Natural killer cell (primary cell): ENCODE results near the gene CLDN19. TPM values are rescaled to one million over a fixed set of nuclear protein-coding genes. Genes with fewer than 3 reads are reported as not detected.

Source experiments
- ATAC-seq, 3 donors: fragments of 150-1000 bp in 2 of 3; fragments of 200-7000 bp in 1 of 3; cut with Tn5 transposase; 1 replicate in 1 of 3; 2 replicates in 2 of 3; pipeline ENCODE4 v1.10.0; 2021; ENCODE audit warnings: mild to moderate bottlenecking in 2 of 3, moderate library complexity in 2 of 3
- DNase-seq, 2 donors: peaks; one replicate each; pipeline versions ENCODE4 v3.0.0 to v3.0.0-alpha.2; 2013 to 2021; ENCODE audit warnings: mixed read lengths in 1 of 2
- H3K27ac ChIP-seq: one replicate; pipeline ENCODE4 v1.5.1; 2013; ENCODE audit warnings: mild to moderate bottlenecking, low read length
- H3K27me3 ChIP-seq: one replicate; pipeline ENCODE4 v1.6.1; 2013; ENCODE audit warnings: low read length; ENCODE audit not compliant: control insufficient read depth, insufficient read depth
- H3K36me3 ChIP-seq: one replicate; pipeline ENCODE4 v1.6.1; 2013; ENCODE audit warnings: low read length; ENCODE audit not compliant: control insufficient read depth, insufficient read depth
- H3K4me1 ChIP-seq: one replicate; pipeline ENCODE4 v1.6.1; 2013; ENCODE audit warnings: low read length; ENCODE audit not compliant: control insufficient read depth, insufficient read depth
- H3K4me3 ChIP-seq: one replicate; pipeline ENCODE4 v1.5.1; 2013; ENCODE audit warnings: low read length
- H3K9me3 ChIP-seq: one replicate; pipeline ENCODE4 v1.6.1; 2013; ENCODE audit warnings: low read length; ENCODE audit not compliant: control insufficient read depth, insufficient read depth
- H3K27ac Mint-ChIP-seq, 2 donors: one replicate each; pipeline ENCODE4 v1.8.0; 2022; ENCODE audit warnings: mild to moderate bottlenecking in 2 of 2, mixed read lengths in 2 of 2, moderate library complexity in 1 of 2
- H3K27me3 Mint-ChIP-seq, 2 donors: one replicate each; pipeline ENCODE4 v1.8.0; 2022; ENCODE audit warnings: low read depth in 2 of 2, mixed read lengths in 2 of 2
- H3K36me3 Mint-ChIP-seq: one replicate; pipeline ENCODE4 v1.8.0; 2022; ENCODE audit warnings: mixed read lengths
- H3K4me1 Mint-ChIP-seq, 2 donors: one replicate each; pipeline ENCODE4 v1.8.0; 2022; ENCODE audit warnings: mixed read lengths in 2 of 2
- H3K4me3 Mint-ChIP-seq: one replicate; pipeline ENCODE4 v1.8.0; 2022; ENCODE audit warnings: mild to moderate bottlenecking, moderate library complexity, mixed read lengths
- H3K9me3 Mint-ChIP-seq, 2 donors: one replicate each; pipeline ENCODE4 v1.8.0; 2022; ENCODE audit warnings: mixed read lengths in 2 of 2
- WGBS: methylation state at CpG from one replicate; pipeline ENCODE4 v1.1.7; 2013; ENCODE audit warnings: missing lambda C conversion rate; ENCODE audit not compliant: insufficient coverage; 5-methylcytosine and 5-hydroxymethylcytosine counted together
- intact Hi-C: fragments of 100-400 bp; cut with micrococcal nuclease; formaldehyde crosslinking; loops from one replicate; pipeline ENCODE4 v1.14.2; 2022
- total RNA-seq, 4 donors: library from RNA; stranded (reverse); fragments of 120-200 nt in 1 of 4; gene quantifications; one replicate each; pipeline versions ENCODE4 v1.2.3 to v1.2.4, GENCODE V29; 2013 to 2022
- TF ChIP-seq, protein P1 (sequence below): fragments of 200-600 bp; IDR thresholded peaks from one replicate; pipeline ENCODE4 v1.8.0; 2022; ENCODE audit warnings: antibody characterized with exemption

Gene CLDN19
- total RNA-seq, 3 donors from 2014 or later (not counting 1 experiment from before 2014, with no cell fraction given) = not detected

GRCh38 chr1:42737986-42738677, 1.9 kb downstream of the CLDN19 start:
- H3K36me3 Mint-ChIP-seq = no peaks in the 10 kb centered on the region
- Histone ChIP-seq H3K4me1 (peaks cover 15% of the 10 kb centered on the region), H3K27me3 (no peaks in the 10 kb centered on the region), H3K36me3 (no peaks in the 10 kb centered on the region), H3K4me3 (no peak overlapping the region), H3K9me3 (no peaks in the 10 kb centered on the region), H3K27ac (no peak overlapping the region)
- H3K27ac Mint-ChIP-seq = no peak overlapping the region
- ATAC-seq (no peak), DNase-seq (no peak)
- intact Hi-C loops = no loop called here
- TF ChIP-seq, protein P1, sequence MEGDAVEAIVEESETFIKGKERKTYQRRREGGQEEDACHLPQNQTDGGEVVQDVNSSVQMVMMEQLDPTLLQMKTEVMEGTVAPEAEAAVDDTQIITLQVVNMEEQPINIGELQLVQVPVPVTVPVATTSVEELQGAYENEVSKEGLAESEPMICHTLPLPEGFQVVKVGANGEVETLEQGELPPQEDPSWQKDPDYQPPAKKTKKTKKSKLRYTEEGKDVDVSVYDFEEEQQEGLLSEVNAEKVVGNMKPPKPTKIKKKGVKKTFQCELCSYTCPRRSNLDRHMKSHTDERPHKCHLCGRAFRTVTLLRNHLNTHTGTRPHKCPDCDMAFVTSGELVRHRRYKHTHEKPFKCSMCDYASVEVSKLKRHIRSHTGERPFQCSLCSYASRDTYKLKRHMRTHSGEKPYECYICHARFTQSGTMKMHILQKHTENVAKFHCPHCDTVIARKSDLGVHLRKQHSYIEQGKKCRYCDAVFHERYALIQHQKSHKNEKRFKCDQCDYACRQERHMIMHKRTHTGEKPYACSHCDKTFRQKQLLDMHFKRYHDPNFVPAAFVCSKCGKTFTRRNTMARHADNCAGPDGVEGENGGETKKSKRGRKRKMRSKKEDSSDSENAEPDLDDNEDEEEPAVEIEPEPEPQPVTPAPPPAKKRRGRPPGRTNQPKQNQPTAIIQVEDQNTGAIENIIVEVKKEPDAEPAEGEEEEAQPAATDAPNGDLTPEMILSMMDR = no peak
- no peaks in the 10 kb centered on the region for H3K27me3 Mint-ChIP-seq
- WGBS = 90% methylated on average over 21 of the region's 21 CpGs
- no peaks in the 10 kb centered on the region for H3K9me3 Mint-ChIP-seq
- H3K4me1 Mint-ChIP-seq = peaks cover 0 to 11% of the 10 kb centered on the region in 2 donors
- no peak overlapping the region for H3K4me3 Mint-ChIP-seq

- intact Hi-C loops = no loop called here
- H3K4me3 Mint-ChIP-seq = no peak overlapping the region
- no peaks in the 10 kb centered on the region for H3K9me3 Mint-ChIP-seq
- DNase-seq (peak in 1 of 2 donors; percentile 29), ATAC-seq (no peak)
- no peaks in the 10 kb centered on the region for H3K36me3 Mint-ChIP-seq
- no peaks in the 10 kb centered on the region for H3K36me3 ChIP-seq
- WGBS = 5% methylated on average over 5 of the region's 5 CpGs
- H3K9me3 ChIP-seq = no peaks in the 10 kb centered on the region
- TF ChIP-seq, protein P1 = no peak
- H3K27ac Mint-ChIP-seq = no peak overlapping the region
- H3K4me1 Mint-ChIP-seq = peaks cover 0 to 11% of the 10 kb centered on the region in 2 donors
- peaks cover 15% of the 10 kb centered on the region for H3K4me1 ChIP-seq
- H3K27me3 Mint-ChIP-seq = no peaks in the 10 kb centered on the region
- H3K4me3 ChIP-seq = no peak overlapping the region
- no peak overlapping the region for H3K27ac ChIP-seq
- no peaks in the 10 kb centered on the region for H3K27me3 ChIP-seq
Observed at GRCh38 chr1:42737257-42737656, 2.8 kb downstream of the CLDN19 start.

- Mint-ChIP-seq H3K36me3 (no peaks in the 10 kb centered on the region), H3K27me3 (no peaks in the 10 kb centered on the region), H3K27ac (no peak overlapping the region), H3K4me1 (peaks cover 0 to 11% of the 10 kb centered on the region in 2 donors), H3K9me3 (no peaks in the 10 kb centered on the region), H3K4me3 (no peak overlapping the region)
- H3K27me3 ChIP-seq = no peaks in the 10 kb centered on the region
- H3K27ac ChIP-seq = no peak overlapping the region
- H3K9me3 ChIP-seq = no peaks in the 10 kb centered on the region
- H3K4me1 ChIP-seq = peaks cover 15% of the 10 kb centered on the region
- ATAC-seq = no peak
- intact Hi-C loops = no loop called here
- no peak for DNase-seq
- no peaks in the 10 kb centered on the region for H3K36me3 ChIP-seq
- no peak overlapping the region for H3K4me3 ChIP-seq
- TF ChIP-seq, protein P1 = no peak
- 89% methylated on average over 8 of the region's 8 CpGs for WGBS
Observed at GRCh38 chr1:42736571-42737200, 3.4 kb downstream of the CLDN19 start.
